NT2/D1 (cell line): ENCODE data around the gene KIF14.

Experiments used
- SUZ12 ChIP-seq: IDR thresholded peaks from 2 replicates; pipeline ENCODE4 v1.6.1; 2011; ENCODE audit not compliant: insufficient read length, insufficient read depth; ENCODE audit errors: extremely low read depth
- YY1 ChIP-seq: IDR thresholded peaks from 2 replicates; pipeline ENCODE4 v1.6.1; 2011; ENCODE audit not compliant: insufficient read length, insufficient read depth
- ZNF274 ChIP-seq: IDR thresholded peaks from 2 replicates; pipeline ENCODE4 v1.6.1; 2011; ENCODE audit warnings: mild to moderate bottlenecking, low read depth, low read length

DNA sequence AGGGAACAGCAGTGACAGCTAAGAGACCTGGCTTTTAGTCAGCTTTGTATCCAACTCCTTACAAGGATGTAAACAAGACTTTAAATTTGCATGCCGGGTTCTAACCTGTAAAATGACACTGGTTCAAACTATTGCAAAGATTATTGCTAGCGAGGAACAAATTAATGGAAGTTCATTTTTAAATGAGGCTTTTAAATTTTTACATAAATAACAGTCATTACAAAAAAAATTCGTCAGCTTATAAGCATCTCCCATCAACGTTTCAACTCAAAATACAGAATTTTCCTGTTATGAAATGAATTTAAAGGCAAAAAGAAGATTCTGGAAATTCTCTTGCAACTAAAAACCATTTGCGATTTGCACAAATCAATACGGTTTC lies 668 bp downstream of the KIF14 start:
- TF ChIP-seq ZNF274 (no peak), YY1 (no peak), SUZ12 (no peak)
